Mesenchymal stem cell (in vitro differentiated cells and primary cell): ENCODE measurements around the gene PHC2.

ENCODE experiments used
- DNase-seq: peaks from one replicate; pipeline ENCODE4 v3.0.0-alpha.2; 2013
- H2AFZ ChIP-seq: one replicate; pipeline ENCODE4 v1.6.1; 2013; ENCODE audit warnings: low read depth, mild to moderate bottlenecking, control low read depth, inconsistent platforms, low read length, moderate library complexity
- H2AK5ac ChIP-seq: 2 replicates; pipeline ENCODE4 v1.6.1; 2013; ENCODE audit warnings: low read length, moderate library complexity, mild to moderate bottlenecking, inconsistent platforms; ENCODE audit not compliant: severe bottlenecking
- H2BK120ac ChIP-seq: one replicate; pipeline ENCODE4 v1.6.1; 2013; ENCODE audit warnings: low read depth, mild to moderate bottlenecking, inconsistent platforms, low read length, moderate library complexity
- H2BK12ac ChIP-seq, 2 experiments: one replicate each; pipeline ENCODE4 v1.6.1; 2013; ENCODE audit warnings: inconsistent platforms in 2 of 2, low read length in 2 of 2, mild to moderate bottlenecking in 2 of 2, moderate library complexity in 2 of 2, control low read depth in 1 of 2
- H2BK15ac ChIP-seq: one replicate; pipeline ENCODE4 v1.6.1; 2013; ENCODE audit warnings: mild to moderate bottlenecking, low read depth, inconsistent platforms; ENCODE audit not compliant: poor library complexity, severe bottlenecking
- H2BK5ac ChIP-seq: 2 replicates; pipeline ENCODE4 v1.6.1; 2013; ENCODE audit warnings: low read depth, mild to moderate bottlenecking, low read length, control low read depth, inconsistent platforms; ENCODE audit not compliant: poor library complexity, severe bottlenecking
- H3K14ac ChIP-seq, 2 experiments: one replicate each; pipeline ENCODE4 v1.6.1; 2013; ENCODE audit warnings: inconsistent platforms in 2 of 2, low read length in 2 of 2, control low read depth in 1 of 2, mild to moderate bottlenecking in 1 of 2, moderate library complexity in 1 of 2
- H3K18ac ChIP-seq, 2 experiments: one replicate each; pipeline ENCODE4 v1.6.1; 2013; ENCODE audit warnings: inconsistent platforms in 2 of 2, low read length in 2 of 2, control low read depth in 1 of 2, low read depth in 1 of 2, mild to moderate bottlenecking in 1 of 2
- H3K23ac ChIP-seq, 2 experiments: one replicate each; pipeline ENCODE4 v1.6.1; 2013; ENCODE audit warnings: inconsistent platforms in 2 of 2, low read length in 2 of 2, mild to moderate bottlenecking in 2 of 2, moderate library complexity in 2 of 2, control low read depth in 1 of 2
- H3K27ac ChIP-seq: 2 replicates; pipeline ENCODE4 v1.5.1; 2013; ENCODE audit warnings: mild to moderate bottlenecking, moderate library complexity, low read length, control low read depth, inconsistent platforms; ENCODE audit not compliant: poor library complexity, severe bottlenecking
- H3K27me3 ChIP-seq, 2 experiments: 2 replicates each; pipeline versions ENCODE4 v1.6.1 to v1.7.0; 2013; ENCODE audit warnings: low read length in 2 of 2, mild to moderate bottlenecking in 2 of 2, moderate library complexity in 2 of 2, control low read depth in 1 of 2, inconsistent platforms in 1 of 2; ENCODE audit not compliant: control insufficient read depth in 1 of 2, insufficient read depth in 1 of 2
- H3K36me3 ChIP-seq, 2 experiments: 2 replicates each; pipeline versions ENCODE4 v1.6.1 to v1.7.0; 2013; ENCODE audit warnings: low read length in 2 of 2, control low read depth in 1 of 2, inconsistent platforms in 1 of 2, low read depth in 1 of 2, mild to moderate bottlenecking in 1 of 2; ENCODE audit not compliant: insufficient read depth in 2 of 2, control insufficient read depth in 1 of 2
- H3K4ac ChIP-seq, 2 experiments: one replicate each; pipeline ENCODE4 v1.6.1; 2013; ENCODE audit warnings: inconsistent platforms in 2 of 2, low read length in 2 of 2, mild to moderate bottlenecking in 2 of 2, moderate library complexity in 2 of 2, control low read depth in 1 of 2, low read depth in 1 of 2
- H3K4me1 ChIP-seq: 2 replicates; pipeline ENCODE4 v1.6.1; 2013; ENCODE audit warnings: low read depth, low read length, control low read depth; ENCODE audit not compliant: control insufficient read depth, insufficient read depth
- H3K4me2 ChIP-seq: 2 replicates; pipeline ENCODE4 v1.6.1; 2013; ENCODE audit warnings: low read length, mild to moderate bottlenecking, inconsistent platforms; ENCODE audit not compliant: poor library complexity, severe bottlenecking
- H3K4me3 ChIP-seq, 2 experiments: 2 replicates each; pipeline versions ENCODE4 v1.5.1 to v1.7.0; 2013; ENCODE audit warnings: low read length in 2 of 2, mild to moderate bottlenecking in 2 of 2, control low read depth in 1 of 2, low read depth in 1 of 2; ENCODE audit not compliant: insufficient read depth in 1 of 2
- H3K79me1 ChIP-seq: replicated peaks from 2 replicates; pipeline ENCODE4 v1.6.1; 2013; ENCODE audit warnings: mild to moderate bottlenecking, control low read depth, low read length, inconsistent platforms; ENCODE audit not compliant: poor library complexity, severe bottlenecking
- H3K9ac ChIP-seq: 2 replicates; pipeline ENCODE4 v1.7.0; 2013; ENCODE audit warnings: mild to moderate bottlenecking, low read length, moderate library complexity
- H3K9me3 ChIP-seq: 2 replicates; pipeline ENCODE4 v1.7.0; 2013; ENCODE audit warnings: mild to moderate bottlenecking, low read length; ENCODE audit not compliant: control insufficient read depth
- H4K8ac ChIP-seq: one replicate; pipeline ENCODE4 v1.6.1; 2013; ENCODE audit warnings: inconsistent platforms, mild to moderate bottlenecking, low read length, moderate library complexity
- H4K91ac ChIP-seq: one replicate; pipeline ENCODE4 v1.6.1; 2013; ENCODE audit warnings: mild to moderate bottlenecking, low read length, inconsistent platforms
- WGBS: methylation state at CpG from one replicate; pipeline ENCODE4 v1.1.7; 2013; ENCODE audit warnings: mixed read lengths; 5-methylcytosine and 5-hydroxymethylcytosine counted together

Gene PHC2

GRCh38 chr1:33282791-33283190 lies 148.1 kb downstream of the PHC2 start:
- peaks cover 42 to 58% of the 10 kb centered on the region in 2 experiments for H3K36me3 ChIP-seq
- no peak overlapping the region for H2BK12ac ChIP-seq
- H3K79me1 ChIP-seq, result peaks cover 23% of the 10 kb centered on the region
- DNase-seq, result no peak
- H4K8ac ChIP-seq, result no peak overlapping the region
- no peak overlapping the region for H3K27ac ChIP-seq
- no peak overlapping the region for H2AFZ ChIP-seq
- no peak overlapping the region for H3K23ac ChIP-seq
- no peaks in the 10 kb centered on the region for H3K27me3 ChIP-seq
- H2BK5ac ChIP-seq, result no peak overlapping the region
- H3K4me1 ChIP-seq, result no peaks in the 10 kb centered on the region
- H2BK120ac ChIP-seq, result no peak overlapping the region
- 86% methylated on average over 3 of the region's 3 CpGs for WGBS
- no peak overlapping the region for H3K14ac ChIP-seq
- no peak overlapping the region for H2AK5ac ChIP-seq
- H4K91ac ChIP-seq, result no peak overlapping the region
- H3K4me2 ChIP-seq, result no peak overlapping the region
- H3K9ac ChIP-seq, result no peak overlapping the region
- H3K4me3 ChIP-seq, result no peak overlapping the region
- H3K9me3 ChIP-seq, result no peaks in the 10 kb centered on the region
- H2BK15ac ChIP-seq, result no peak overlapping the region
- H3K4ac ChIP-seq, result no peak overlapping the region
- H3K18ac ChIP-seq, result no peak overlapping the region

DNA sequence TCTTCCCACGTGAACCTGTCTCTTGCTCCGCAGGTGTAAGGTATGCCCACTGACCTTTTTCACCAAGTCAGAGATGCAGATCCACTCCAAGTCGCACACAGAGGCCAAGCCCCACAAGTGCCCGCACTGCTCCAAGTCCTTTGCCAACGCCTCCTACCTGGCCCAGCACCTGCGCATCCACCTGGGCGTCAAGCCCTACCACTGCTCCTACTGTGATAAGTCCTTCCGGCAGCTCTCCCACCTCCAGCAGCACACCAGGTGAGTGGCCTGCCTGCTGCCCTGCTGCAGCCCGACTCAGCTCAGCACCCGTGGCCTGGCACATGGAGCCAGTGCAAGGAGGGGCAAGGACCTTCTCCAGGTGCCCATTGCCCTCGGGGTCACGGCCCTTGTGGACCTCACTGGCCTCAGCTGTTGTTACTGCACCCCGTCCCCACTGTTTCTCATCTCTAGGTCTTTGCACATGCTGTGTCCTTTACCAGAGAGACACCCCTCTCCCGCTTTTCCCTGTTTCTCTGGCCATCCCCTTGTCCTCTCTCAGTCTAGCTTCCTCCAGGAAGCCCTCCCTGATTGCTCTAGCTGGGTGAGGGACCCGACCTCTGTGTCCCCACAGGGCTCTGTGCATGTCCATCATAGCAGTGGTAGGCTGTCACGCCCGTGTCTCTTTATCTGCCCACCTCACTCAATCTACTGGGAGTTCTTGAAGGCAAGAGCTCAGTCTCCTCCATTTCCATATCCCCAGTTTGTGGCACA lies 149.2 kb downstream of the PHC2 start:
- H2BK120ac ChIP-seq, result no peak overlapping the region
- no peak overlapping the region for H3K4me3 ChIP-seq

GRCh38 chr1:33280091-33280661 lies 150.7 kb downstream of the PHC2 start:
- H2BK5ac ChIP-seq, result no peak overlapping the region
- H3K4ac ChIP-seq, result no peak overlapping the region
- no peak overlapping the region for H3K27ac ChIP-seq
- no peak overlapping the region for H2AK5ac ChIP-seq
- H3K27me3 ChIP-seq, result no peaks in the 10 kb centered on the region
- H2BK15ac ChIP-seq, result no peak overlapping the region
- no peak overlapping the region for H3K14ac ChIP-seq
- peaks cover 59 to 61% of the 10 kb centered on the region in 2 experiments for H3K36me3 ChIP-seq
- H2BK120ac ChIP-seq, result no peak overlapping the region
- H3K4me1 ChIP-seq, result peaks cover 4% of the 10 kb centered on the region
- no peak for DNase-seq
- H3K9me3 ChIP-seq, result no peaks in the 10 kb centered on the region
- H3K9ac ChIP-seq, result no peak overlapping the region
- H3K4me2 ChIP-seq, result no peak overlapping the region
- peaks cover 41% of the 10 kb centered on the region for H3K79me1 ChIP-seq
- 99% methylated on average over 28 of the region's 29 CpGs for WGBS
- no peak overlapping the region for H2AFZ ChIP-seq
- H3K23ac ChIP-seq, result no peak overlapping the region
- H2BK12ac ChIP-seq, result no peak overlapping the region
- no peak overlapping the region for H3K4me3 ChIP-seq
- no peak overlapping the region for H3K18ac ChIP-seq
- H4K91ac ChIP-seq, result no peak overlapping the region
- H4K8ac ChIP-seq, result no peak overlapping the region

More for the DNA sequence above, 149.2 kb downstream of the PHC2 start:
- no peak overlapping the region for H2BK12ac ChIP-seq
- H3K14ac ChIP-seq, result no peak overlapping the region
- peaks cover 46 to 60% of the 10 kb centered on the region in 2 experiments for H3K36me3 ChIP-seq
- peak overlapping the region; percentile 42 for H4K8ac ChIP-seq
- H3K9ac ChIP-seq, result no peak overlapping the region
- no peak overlapping the region for H2BK5ac ChIP-seq
- H3K27ac ChIP-seq, result no peak overlapping the region
- no peak overlapping the region for H3K18ac ChIP-seq
- H2AK5ac ChIP-seq, result no peak overlapping the region
- no peaks in the 10 kb centered on the region for H3K27me3 ChIP-seq
- H4K91ac ChIP-seq, result no peak overlapping the region
- H3K4ac ChIP-seq, result no peak overlapping the region
- H3K79me1 ChIP-seq, result peaks cover 29% of the 10 kb centered on the region
- H2AFZ ChIP-seq, result no peak overlapping the region
- WGBS, result 97% methylated on average over 17 of the region's 17 CpGs
- H2BK15ac ChIP-seq, result no peak overlapping the region
- H3K4me2 ChIP-seq, result no peak overlapping the region
- no peak overlapping the region for H3K23ac ChIP-seq
- no peak for DNase-seq
- no peaks in the 10 kb centered on the region for H3K4me1 ChIP-seq
- H3K9me3 ChIP-seq, result no peaks in the 10 kb centered on the region

DNA sequence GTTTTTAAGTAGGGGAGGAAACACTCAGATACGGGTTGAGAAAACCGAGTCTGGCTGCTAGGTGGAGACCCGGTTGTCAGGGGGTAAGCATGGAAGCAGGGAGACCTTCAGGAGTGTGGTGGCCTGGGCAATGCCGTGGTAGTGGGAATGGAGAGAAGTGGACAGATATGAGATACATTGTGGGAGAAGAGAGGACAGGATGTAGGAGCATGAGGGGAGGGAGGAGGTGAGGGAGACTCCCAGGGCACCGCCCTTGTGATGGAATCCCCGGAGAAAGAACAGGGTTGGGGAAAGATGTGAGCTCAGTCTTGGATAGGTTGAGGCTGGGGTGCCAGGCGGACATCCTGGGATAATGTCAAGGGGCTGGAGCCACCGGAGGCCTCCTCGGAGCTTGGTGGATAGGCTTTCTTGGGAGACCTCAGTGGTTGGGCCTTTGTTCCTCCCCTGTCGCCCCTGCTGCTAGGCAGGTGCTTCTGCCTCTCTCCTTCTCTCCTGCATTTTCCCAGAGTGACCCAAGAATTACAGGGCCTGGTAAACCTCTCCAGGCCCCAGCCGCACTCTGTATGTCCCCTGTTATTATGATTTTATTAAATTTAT lies 153.3 kb downstream of the PHC2 start:
- Histone ChIP-seq H2AFZ (no peak overlapping the region), H3K27ac (no peak overlapping the region), H2BK5ac (no peak overlapping the region), H3K18ac (no peak overlapping the region), H2BK120ac (no peak overlapping the region), H2BK12ac (no peak overlapping the region), H3K79me1 (peaks cover 54% of the 10 kb centered on the region), H2AK5ac (no peak overlapping the region), H3K23ac (no peak overlapping the region), H2BK15ac (no peak overlapping the region), H3K4ac (no peak overlapping the region), H3K14ac (no peak overlapping the region), H3K4me3 (no peak overlapping the region), H3K27me3 (no peaks in the 10 kb centered on the region), H4K91ac (no peak overlapping the region), H3K36me3 (peaks cover 46 to 63% of the 10 kb centered on the region in 2 experiments), H3K4me2 (no peak overlapping the region), H3K9me3 (no peaks in the 10 kb centered on the region), H4K8ac (no peak overlapping the region), H3K4me1 (peaks cover 8% of the 10 kb centered on the region), H3K9ac (no peak overlapping the region)
- no peak for DNase-seq
- 92% methylated on average over 10 of the region's 11 CpGs for WGBS
